NCI-H82 treated with DMSO at 0.1 percent for 48 hours (cell line): ENCODE measurements around the gene STPG1.

Source experiments
- DNase-seq: peaks from one replicate; lab custom pipeline; 2025; ENCODE audit not compliant: unreplicated experiment; lab: John Stamatoyannopoulos, UW

The STPG1 gene

DNA sequence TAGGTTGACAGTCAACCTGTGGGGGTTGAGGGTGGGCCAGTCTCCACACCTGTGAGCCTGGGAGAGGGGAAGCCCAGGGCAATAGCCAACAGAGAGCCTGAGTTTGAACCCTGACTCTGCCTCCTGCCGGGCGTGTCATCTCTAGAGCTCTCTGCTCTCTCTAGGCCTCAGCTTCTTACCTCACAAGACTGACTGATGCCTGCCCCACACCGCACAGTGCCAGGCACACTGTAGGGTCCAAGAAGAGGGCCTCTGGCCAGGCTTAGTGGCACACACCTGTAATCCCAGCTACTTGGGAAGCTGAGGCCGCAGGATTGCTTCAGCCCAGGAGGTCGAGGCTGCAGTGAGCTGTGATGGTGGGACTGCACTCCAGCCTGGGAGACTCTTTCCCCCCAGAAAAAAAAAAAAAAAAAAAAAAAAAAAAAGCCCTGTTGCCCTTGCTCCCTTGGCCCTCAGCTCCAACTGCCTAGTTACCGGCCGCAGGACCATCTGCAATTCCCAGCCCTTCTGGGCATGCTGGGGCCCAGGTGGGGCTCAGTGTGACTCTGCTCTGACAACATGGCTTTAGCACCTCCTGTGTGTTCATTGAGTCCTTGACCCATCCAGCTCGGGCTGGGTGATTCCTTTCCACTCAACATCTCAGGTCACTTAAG, 69.4 kb downstream of the STPG1 start:
- no peak for DNase-seq

DNA sequence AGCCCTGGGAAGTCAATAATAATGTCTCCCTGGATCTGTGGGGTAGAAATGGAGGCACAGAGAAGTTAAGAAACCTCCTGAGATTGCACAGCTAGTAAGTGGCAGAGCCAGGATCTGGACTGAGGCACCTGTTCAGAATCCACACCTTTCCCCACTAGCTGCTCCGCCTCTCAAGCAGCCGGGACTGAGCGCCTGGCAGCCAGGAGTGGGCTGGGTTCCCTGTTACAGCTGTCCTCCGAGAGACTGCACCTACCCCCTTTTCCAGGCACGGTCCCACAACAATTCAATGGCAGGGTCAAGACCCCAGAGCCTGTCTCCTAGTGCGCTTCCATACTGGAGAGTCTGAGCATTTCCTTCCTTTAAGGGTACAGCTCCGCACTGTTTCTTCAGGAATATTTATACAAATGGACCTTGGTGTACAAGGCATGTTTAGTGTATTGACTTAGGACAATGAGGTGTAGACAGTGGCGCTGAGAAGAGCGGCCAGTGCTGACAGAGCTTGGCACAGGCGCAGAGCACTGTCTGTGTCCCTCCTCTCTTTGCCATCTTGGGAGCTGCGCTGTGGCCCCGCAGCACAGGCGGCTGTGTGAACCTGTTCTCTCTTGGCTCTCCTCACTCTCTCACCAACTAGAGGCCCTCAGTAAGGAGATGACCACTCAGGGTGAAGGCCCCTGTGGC, 70.0 kb downstream of the STPG1 start:
- DNase-seq = no peak

DNA sequence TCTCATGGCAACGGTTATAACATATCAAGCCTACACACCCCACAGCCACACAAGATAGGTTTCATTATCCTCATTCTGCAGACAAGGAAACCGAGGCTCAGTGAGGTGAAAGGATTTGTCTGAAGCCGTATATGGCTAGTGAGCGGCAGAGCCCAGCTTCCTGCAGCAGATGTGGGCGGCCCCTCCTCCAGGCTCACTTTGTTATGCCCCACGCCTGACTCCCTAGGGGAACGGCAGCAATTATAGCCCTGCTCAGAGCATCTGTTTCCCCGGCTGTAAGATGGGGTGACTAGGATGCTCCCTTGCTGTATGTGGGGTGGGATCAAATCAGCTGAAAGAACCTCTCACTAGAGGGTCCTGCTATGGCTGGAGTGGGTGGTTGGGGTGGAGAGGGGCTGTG, 72.3 kb downstream of the STPG1 start:
- peak; percentile 64 for DNase-seq

DNA sequence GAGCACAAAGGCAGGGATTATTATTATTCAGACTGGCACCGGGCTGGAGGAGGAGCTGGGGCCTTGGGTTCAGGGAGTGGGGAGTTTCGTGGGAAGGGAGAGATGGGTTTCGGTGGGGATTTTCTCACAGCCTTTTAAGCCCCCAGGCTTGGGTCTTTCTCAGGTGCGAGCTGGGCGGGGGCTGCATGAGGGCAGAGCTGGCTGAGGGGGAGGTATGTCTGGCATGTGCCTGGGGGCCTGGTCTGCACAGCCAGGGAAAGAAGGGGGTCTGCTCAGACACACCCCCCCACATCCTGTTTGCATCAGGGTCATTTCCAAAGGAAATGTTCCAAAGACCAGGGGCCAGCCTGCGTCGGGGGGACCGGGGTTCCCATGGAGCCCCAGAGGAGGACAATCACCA, 72.8 kb downstream of the STPG1 start:
- DNase-seq = no peak

DNA sequence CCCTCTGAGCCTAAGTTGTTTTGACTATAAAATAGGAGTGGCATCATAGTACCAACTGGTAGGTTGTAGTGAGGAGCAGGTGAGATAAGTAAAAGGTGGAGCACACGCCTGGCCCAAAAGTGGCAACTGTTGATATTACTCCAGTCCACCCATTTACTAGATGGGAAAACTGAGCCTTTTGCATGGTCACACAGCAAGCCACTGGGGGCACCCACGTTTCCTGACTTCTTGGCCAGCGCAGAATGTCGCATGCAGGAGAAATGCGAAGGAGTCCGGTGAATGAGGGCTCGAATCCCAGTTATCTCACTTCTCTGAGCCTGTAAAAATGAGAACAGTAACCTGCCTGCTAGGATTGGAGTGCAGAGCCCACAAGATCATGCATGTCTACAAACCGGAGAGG, 73.6 kb downstream of the STPG1 start:
- DNase-seq = no peak

DNA sequence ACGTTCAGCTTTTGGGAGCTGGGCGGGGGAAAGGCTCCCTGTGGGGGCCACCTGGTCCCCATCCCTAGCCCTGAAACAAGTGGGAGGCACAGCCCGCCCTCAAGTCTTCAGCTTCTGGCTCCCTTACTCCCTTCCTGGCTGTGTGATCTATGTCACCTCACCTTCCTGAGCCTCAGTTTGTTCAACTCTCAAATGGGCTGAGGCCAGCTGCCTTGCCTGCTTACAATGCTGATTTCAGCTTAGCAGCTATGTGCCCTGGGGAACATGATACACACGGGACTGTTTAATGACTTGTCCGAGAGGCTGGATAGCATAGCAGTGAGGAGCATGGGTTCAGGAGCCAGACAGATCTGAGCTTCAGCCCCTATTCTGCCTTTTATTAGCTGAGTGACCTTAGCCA, 75.1 kb downstream of the STPG1 start:
- DNase-seq = no peak

DNA sequence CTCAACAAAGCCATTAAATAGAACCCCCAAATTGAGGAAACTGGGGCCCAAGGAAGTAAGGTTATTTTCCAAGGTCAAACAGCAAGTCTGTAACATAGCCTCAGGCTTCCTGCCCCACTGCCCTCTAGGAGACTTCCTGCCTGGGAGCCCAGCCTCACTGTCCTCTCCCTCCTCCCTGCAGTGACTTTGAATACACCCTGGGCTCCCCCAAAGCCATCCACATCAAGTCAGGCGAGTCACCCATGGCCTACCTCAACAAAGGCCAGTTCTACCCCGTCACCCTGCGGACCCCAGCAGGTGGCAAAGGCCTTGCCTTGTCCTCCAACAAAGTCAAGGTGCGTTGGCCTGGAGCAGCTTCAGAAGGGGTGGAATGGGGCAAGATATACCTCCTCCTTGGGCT, 76.1 kb downstream of the STPG1 start:
- no peak for DNase-seq

DNA sequence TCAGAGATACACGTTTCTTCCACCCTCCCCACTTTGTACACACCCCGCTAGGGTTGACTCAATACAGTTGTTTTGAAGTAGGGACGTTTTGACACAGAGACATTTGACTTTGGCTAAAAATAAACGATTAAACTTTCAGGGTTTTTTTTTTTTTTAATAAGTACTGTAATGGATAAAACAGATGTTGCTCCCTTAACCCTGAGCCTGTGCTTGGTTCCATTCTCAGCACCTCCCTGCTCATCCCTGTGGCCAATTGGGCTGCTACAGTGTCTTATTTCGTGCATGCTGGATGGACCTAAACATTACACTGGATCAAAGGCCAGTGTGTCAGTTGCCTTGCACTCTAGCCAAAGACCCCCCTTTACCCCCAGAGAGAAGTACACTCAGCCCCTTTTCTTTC, 77.5 kb downstream of the STPG1 start:
- DNase-seq = no peak

DNA sequence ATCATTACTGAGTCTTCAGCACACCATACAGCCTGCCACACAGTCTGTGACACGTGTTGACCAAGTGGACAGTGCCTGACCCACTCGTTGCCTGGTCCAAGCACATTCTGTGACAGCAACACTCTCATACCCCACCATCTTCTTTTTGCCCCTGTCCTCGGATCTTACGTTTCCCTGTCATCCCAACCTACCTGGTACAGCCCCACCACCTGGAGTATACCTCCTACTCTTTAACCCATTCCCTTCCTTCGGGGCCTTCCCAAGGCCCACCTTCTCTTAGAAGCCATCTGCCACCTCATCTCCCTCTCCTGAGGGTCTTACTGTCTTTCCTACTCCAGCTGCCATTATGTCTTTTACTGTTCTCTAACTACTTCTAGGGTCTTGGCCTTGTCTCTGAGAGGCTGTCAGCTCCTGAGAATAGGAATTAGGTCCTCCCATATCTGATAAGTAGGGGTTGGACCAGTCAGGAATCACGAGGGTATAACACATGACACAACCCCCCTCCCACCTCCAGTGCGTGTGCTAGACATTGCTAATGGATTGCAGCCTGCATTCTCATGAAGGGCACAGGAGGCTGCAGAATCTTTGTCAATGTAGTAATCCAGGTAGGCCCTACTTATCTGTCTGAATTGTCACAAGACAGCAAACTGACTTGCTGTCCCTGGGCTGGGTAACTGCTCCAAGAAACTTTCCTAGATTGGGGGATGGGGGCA, 81.5 kb downstream of the STPG1 start:
- DNase-seq = no peak

DNA sequence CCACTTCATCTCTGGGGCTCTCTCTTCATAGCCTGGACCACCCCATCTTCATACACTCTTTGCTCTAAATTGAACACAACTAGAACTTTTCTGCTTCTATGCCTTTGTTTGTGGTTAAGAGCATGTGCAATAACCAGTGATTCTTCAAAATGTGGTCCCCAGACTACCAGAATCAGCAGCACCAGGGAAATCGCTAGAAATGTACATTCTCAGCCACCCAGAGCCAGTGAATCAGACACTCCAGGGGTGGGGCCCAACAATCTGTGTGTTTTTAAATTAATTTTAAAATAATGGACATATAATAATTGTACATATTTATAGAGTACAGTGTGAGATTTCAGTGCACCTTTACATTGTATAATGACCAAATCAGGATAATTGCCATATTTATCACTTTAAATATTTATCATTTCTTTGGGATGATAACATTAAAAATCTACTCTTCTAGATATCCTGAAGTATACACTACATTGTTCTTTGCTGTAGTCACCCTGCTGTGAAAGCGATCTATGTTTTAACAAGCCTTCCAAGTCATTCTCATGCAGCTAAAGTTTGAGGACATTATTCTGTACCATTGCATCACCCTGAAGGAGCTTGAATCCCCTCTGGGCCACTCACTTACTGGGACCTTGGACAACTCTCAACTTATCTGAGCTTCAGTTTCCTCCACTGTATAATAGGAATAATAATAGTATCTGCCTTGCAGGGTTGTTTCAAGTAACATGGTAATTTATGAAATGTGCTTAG, 83.6 kb downstream of the STPG1 start:
- DNase-seq = no peak

DNA sequence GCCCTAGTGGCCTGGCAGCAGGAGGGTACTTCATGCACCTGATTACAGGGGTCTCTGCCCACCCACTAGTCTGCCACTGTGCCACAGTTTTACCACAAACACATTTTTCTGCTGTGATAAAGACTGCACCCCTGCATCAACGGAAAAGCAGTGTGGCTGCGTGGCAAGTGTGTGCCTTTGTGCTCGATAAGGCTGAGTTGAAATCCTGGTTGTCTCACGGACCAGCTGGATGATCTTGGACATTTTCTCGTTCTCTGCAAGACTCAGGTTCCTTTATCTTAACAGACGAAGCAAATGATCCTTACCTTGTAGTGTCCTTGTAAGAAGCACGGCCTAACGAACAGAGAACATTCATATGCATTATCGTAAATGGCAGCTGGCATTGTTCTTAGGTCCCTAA, 84.3 kb downstream of the STPG1 start:
- DNase-seq = no peak

DNA sequence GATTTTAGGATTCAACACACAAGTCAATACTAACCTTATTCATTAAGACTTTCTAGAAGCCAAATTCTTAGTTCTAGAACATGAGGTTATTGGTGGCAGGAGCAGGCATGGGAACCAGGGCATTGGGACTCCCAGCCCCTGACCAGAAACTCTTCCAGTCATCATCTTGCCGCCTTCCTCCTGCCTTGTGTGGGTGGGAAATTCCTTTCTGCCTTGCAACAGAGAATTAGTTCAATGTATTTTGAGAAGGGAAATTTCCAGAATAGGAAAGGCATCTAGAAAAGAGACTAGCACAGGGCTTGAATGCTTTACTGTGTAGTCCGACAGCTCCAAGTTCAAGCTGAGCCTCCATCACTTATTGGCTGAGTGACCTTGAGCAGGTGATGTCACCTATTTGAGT, 85.7 kb downstream of the STPG1 start:
- no peak for DNase-seq

DNA sequence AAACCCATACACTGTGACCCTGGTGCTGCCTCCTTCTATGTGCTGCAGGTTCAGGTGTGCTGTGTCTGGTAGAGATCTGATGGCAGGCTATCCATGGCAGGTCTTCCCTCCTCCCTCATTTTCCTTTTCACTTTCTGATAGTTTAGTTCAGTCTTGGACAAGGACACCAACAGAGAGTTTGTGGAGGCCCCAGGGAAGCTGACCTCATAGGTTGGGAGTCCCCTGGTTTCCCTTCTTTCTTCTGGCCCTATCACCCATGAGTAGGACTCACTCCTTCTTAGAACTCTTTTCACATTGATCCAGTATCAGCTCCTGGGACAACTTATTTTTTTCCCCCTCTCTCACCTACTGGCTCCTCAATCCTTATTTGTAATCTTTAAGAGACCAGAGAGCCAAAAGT, 86.1 kb downstream of the STPG1 start:
- DNase-seq = no peak

DNA sequence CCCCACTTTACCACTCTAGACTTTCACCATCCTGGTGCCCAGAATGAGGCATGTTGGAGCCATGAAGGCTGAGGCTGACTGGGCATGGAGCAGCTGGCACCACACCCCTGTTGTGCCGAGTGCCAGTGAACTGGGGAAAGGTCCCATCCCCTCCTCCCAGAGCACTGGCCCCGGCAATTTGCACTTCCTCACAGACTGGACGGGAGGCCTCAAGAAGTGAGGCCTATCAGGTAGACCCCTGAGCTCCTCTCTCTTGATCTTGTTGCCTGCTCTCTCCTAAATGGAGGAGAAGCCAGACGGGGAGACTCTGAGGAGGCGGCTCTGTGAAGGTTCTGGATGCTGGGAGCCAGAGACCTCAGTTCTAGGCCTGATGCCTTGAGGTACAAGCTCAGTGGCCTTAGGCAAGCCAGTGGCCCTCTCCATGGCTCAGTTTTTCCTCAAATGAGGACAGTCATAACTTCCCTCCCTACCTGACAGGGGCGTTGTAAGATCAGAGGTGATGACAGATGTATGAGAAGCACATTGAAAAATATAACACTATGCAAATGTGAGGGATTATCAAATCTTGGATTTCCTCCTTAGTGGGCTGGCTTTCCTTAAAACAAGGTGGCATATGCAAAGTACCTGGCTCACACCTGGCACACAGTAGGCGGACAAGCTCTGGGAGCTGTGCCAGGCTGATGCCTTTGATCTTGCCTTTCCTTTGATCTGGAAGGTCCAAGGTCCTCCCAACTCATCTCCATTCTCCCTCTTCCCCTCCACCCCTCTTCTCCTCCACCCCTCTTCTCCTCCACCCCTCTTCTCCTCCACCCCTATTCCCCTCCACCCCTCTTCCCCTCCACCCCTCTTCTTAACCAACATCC, 87.8 kb downstream of the STPG1 start:
- DNase-seq = no peak

DNA sequence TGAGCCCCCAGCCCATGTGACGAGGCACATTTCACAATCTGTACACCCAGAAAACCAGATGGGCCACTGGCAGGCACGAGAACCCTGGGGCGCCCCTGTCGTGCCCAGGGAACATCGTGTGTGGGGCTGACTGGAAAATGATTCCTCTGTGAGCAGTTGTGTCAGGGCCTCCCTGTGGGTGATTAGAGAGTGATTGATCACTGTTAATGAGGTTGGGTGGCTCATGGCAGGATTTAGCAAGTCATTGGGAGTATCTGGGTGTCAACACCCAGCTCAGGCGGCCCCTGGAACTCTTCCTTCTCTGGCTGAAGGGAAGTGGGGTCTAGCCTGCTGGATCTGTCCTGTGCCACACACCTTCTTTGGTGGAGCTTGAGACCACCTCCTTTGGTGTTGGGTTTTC, 88.7 kb downstream of the STPG1 start:
- no peak for DNase-seq

DNA sequence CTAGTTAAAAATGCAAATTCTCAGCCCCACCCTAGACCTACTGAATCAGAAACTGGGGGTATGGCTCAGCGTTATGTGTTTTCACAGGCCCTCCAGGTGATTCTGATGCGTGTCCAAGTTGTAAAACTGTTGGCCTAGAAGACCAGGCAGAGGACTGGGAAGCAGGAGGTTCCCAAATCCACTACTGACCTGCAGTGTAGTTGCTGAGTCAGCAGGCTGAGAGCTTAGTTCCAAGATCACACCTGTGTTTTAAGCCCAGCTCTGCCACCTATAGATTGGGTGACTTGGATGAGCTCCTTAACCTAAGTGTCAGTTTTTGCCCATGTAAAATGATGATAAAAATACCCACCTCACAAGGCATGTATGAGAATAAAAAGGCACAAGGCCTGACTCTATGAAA, 90.3 kb downstream of the STPG1 start:
- no peak for DNase-seq

DNA sequence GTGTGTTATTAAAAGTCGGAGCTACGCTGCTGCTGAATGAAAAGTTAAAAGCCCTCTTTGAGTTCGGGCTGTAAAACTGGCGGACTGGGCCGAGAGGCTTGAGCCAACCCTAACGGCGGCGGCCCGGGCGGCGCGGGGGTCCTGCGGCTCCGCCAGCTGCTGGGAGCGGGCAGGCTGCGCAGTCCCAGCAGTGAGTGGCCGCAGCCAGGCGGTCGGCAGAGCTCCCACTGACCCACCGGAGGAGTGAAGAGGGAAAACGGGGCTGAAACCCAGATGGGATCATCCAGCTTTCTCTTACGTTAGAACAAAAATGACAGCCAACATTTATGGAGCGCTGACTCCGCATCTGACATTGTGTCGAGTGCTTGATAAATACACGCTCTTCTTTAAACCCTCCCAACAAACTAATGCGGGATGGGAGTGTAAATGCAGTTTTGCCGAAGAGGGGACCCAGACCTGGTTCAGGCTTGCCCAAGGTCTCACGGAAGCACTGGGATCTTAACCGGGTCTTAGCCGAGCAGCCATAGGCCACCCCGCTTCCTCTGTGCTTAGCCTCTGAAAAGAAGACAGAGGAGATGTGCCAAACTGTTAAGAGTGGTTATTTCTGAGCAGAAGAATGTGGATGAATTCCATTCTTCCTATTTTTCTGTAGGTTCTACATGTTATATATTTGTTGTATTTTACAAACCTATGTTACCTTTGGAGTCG, 91.0 kb downstream of the STPG1 start:
- no peak for DNase-seq

DNA sequence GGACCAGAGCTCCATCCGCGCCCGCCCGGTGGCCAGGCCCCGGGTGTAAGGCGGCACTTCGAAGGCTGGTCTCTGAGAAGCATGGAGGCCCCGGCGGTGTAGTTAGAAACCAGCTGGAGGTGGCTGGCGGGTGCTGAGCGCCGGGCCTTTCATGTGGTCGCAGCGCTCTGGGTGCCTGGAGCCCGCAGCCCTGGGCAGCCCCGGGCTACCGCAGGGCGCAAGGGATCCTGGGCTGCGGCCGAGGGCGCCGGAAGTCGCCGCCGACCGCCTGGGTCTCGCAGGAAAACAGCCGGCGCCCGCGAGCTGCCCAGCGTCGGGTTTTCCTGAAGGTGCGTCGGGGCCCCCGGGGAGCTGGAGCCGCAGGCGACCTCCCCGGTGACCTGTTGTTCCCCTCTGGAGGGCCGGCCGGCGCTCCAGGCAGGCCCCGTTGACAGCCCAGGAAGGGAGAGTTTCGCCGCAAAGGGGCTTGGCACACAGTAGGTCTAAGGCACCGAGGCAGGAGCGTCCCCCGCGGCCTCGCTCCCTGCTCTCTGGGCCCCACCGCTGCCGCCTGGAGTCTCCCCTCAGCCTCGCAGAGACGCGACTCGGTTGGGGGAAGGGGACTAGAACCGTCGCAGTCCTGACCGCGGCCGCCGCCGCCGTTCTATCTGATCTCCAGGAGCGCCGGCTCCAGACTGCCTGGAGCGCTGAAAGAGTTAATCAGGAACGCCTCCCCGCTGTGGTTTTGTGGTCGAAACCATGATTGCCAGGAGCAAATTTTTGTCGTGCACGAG, 91.7 kb downstream of the STPG1 start:
- no peak for DNase-seq

DNA sequence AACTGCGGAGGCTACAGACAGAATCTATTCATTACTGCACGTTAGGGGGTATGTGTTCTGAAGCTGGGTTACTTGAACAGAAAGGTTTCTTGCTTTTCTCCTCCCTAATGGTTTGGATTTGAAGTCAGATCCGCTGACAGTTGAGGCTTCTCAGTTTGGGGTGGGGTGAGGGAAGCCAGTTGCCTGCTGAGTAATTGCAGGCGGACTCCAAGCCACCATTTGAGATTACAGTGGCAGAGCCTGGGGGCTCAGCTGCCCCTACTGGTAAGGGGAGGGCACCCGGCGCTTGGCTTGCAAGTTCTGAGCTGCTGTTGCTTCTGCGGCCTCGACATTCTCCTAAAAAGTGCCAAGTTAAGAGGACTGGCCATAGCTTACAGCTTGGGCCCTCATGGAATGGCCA, 92.5 kb downstream of the STPG1 start:
- no peak for DNase-seq
